A673 (cell line): Measurements from ENCODE around the gene DYNC2I2. TPM values are rescaled to one million over a fixed set of nuclear protein-coding genes. Genes with fewer than 3 reads are reported as not detected.

ENCODE experiments used
- Bru-seq: library from RNA; stranded (reverse); fragments of 400-500 nt; gene quantifications from one replicate; lab custom pipeline; 2021; lab: Mats Ljungman, UMichigan
- BruChase-seq, 2 experiments: library from RNA; stranded (reverse); fragments of 400-500 nt; gene quantifications; one replicate each; lab custom pipeline; 2021; lab: Mats Ljungman, UMichigan
- BruUV-seq: library from RNA; stranded (reverse); fragments of 400-500 nt; replicated peaks from 2 replicates; lab custom pipeline; 2021; lab: Mats Ljungman, UMichigan
- CTCF ChIA-PET: fragments of 300-600 bp; sonication (Branson Sonifier 250); formaldehyde crosslinking; loops from one replicate; lab custom pipeline; 2022; ENCODE audit warnings: antibody characterized with exemption; lab: Charles Lee
- POLR2A ChIA-PET: fragments of 300-600 bp; sonication (Branson Sonifier 250); formaldehyde crosslinking; loops from one replicate; lab custom pipeline; 2022; ENCODE audit warnings: antibody characterized with exemption; ENCODE audit not compliant: low non-redundant PET; lab: Charles Lee
- DNase-seq: peaks from one replicate; pipeline ENCODE4 v3.0.0-alpha.2; 2015; ENCODE audit warnings: low spot score
- H3K27ac ChIP-seq: fragments of 200-600 bp; sonication (generic); 2 replicates; pipeline ENCODE4 v1.5.1; 2016; ENCODE audit warnings: mixed run types, low read depth, mild to moderate bottlenecking, mixed read lengths, antibody characterized with exemption, low read length; ENCODE audit not compliant: poor library complexity, severe bottlenecking
- H3K27me3 ChIP-seq: fragments of 200-600 bp; sonication (generic); replicated peaks from 2 replicates; pipeline ENCODE4 v1.6.1; 2017; ENCODE audit warnings: mixed run types, low read depth, mild to moderate bottlenecking, mixed read lengths, antibody characterized with exemption, low read length; ENCODE audit not compliant: insufficient read depth, poor library complexity
- H3K36me3 ChIP-seq: fragments of 200-600 bp; sonication (generic); 2 replicates; pipeline ENCODE4 v1.6.1; 2016; ENCODE audit warnings: mixed run types, mild to moderate bottlenecking, mixed read lengths, antibody characterized with exemption, low read length; ENCODE audit not compliant: insufficient read depth, poor library complexity, severe bottlenecking
- H3K4me1 ChIP-seq: fragments of 200-600 bp; sonication (generic); 2 replicates; pipeline ENCODE4 v1.6.1; 2017; ENCODE audit warnings: mixed run types, mild to moderate bottlenecking, mixed read lengths, antibody characterized with exemption, low read length; ENCODE audit not compliant: insufficient read depth, poor library complexity, severe bottlenecking
- H3K4me3 ChIP-seq: fragments of 200-600 bp; sonication (generic); 2 replicates; pipeline ENCODE4 v1.5.1; 2016; ENCODE audit warnings: low read depth, mixed run types, mild to moderate bottlenecking, mixed read lengths, low read length; ENCODE audit not compliant: poor library complexity, severe bottlenecking
- H3K9me3 ChIP-seq: fragments of 200-600 bp; sonication (generic); 2 replicates; pipeline ENCODE4 v1.6.1; 2016; ENCODE audit warnings: mixed run types, low read depth, mild to moderate bottlenecking, mixed read lengths, antibody characterized with exemption, low read length; ENCODE audit not compliant: poor library complexity, severe bottlenecking
- CTCF ChIP-seq: fragments of 300-800, 200-600 bp; sonication (generic); conservative IDR thresholded peaks from 2 replicates; pipeline ENCODE4 v1.5.1; 2017; ENCODE audit warnings: low read depth, mild to moderate bottlenecking, antibody characterized with exemption, low read length, moderate library complexity, mixed read lengths
- EZH2 ChIP-seq: fragments of 200-600 bp; sonication (generic); IDR thresholded peaks from 2 replicates; pipeline ENCODE4 v1.6.1; 2017; ENCODE audit warnings: borderline replicate concordance, low read depth, mild to moderate bottlenecking, mixed read lengths, antibody characterized with exemption, low read length; ENCODE audit not compliant: poor library complexity, severe bottlenecking
- intact Hi-C: fragments of 100-400 bp; cut with micrococcal nuclease; formaldehyde crosslinking; loops from one replicate; pipeline ENCODE4 v1.10.0; 2022; ENCODE audit not compliant: unreplicated experiment
- long read RNA-seq: library from polyadenylated mRNA; stranded (forward); transcript quantifications from one replicate; pipeline ENCODE4 v2.0.0, GENCODE V29; 2022
- total RNA-seq: library from RNA; stranded (reverse); gene quantifications from 2 replicates; pipeline ENCODE4 v1.2.3, GENCODE V29; 2021

Gene DYNC2I2
- total RNA-seq (135 TPM in 2 replicates), Bru-seq, nascent RNA (percentile 69 among the genes with signal in this experiment), BruChase-seq, experiment 1, labeled RNA remaining after a 2-hour chase (percentile 69 among the genes with signal in this experiment), BruChase-seq, experiment 2, labeled RNA remaining after a 6-hour chase (percentile 82 among the genes with signal in this experiment)
- long read RNA-seq, transcript WDR34-201 (9 exons, 1,755 nt), result major isoform, 504 of 667 reads
- long read RNA-seq, partial matches to known transcripts, result 16 of 667 reads
- long read RNA-seq, other reads (novel, unspliced or antisense), result 147 of 667 reads

GRCh38 chr9:128656416-128657343 is at the start of gene DYNC2I2:
Gene DYNC2I2, minus strand, starts transcription at chr9:128656847. Its CDS starts 121 bp downstream, at chr9:128656726.
- POLR2A ChIA-PET, result no interaction called here
- intact Hi-C loops, result no loop called here
- no TSS peak for BruUV-seq
- CTCF ChIA-PET, result no interaction called here
- H3K9me3 ChIP-seq, result no peaks in the 10 kb centered on the region
- peak within 1 kb of the TSS; percentile 69 for H3K4me3 ChIP-seq
- H3K27ac ChIP-seq, result peak within 1 kb of the TSS; percentile 100
- H3K4me1 ChIP-seq, result no peaks in the 10 kb centered on the region
- TF ChIP-seq CTCF, result no peak
- no peak for TF ChIP-seq EZH2
- H3K27me3 ChIP-seq, result no peaks in the 10 kb centered on the region
- DNase-seq, result peak; percentile 95
- H3K36me3 ChIP-seq, result no peaks in the 10 kb centered on the region

- Histone ChIP-seq H3K36me3 (peaks cover 3% of the 10 kb centered on the region), H3K27ac (no peak overlapping the region), H3K9me3 (no peaks in the 10 kb centered on the region), H3K4me3 (no peak overlapping the region), H3K27me3 (no peaks in the 10 kb centered on the region), H3K4me1 (peaks cover 5% of the 10 kb centered on the region)
- CTCF ChIA-PET, result interaction anchor here (0.5 kb wide), 1 partner anchor 178 kb away, joined by 4 read pairs; no protein-coding TSS in a partner anchor
- no peak for TF ChIP-seq CTCF
- no TSS peak for BruUV-seq
- POLR2A ChIA-PET, result no interaction called here
- intact Hi-C loops, result no loop called here
- DNase-seq, result no peak
Measured at GRCh38 chr9:128706045-128706444, 49.4 kb upstream of the DYNC2I2 start.

- ChIA-PET POLR2A (no interaction called here), CTCF (no interaction called here)
- Histone ChIP-seq H3K27ac (no peak overlapping the region), H3K9me3 (no peaks in the 10 kb centered on the region), H3K36me3 (peaks cover 3% of the 10 kb centered on the region), H3K4me1 (peaks cover 5% of the 10 kb centered on the region), H3K27me3 (no peaks in the 10 kb centered on the region), H3K4me3 (no peak overlapping the region)
- no TSS peak for BruUV-seq
- no peak for DNase-seq
- intact Hi-C loops, result no loop called here
- TF ChIP-seq EZH2 (no peak), CTCF (no peak)
Measured at GRCh38 chr9:128705051-128705965, 48.7 kb upstream of the DYNC2I2 start.
